Measurements from ENCODE around the gene KDM5C.
A peak's percentile ranks its signal among the peaks of the same experiment; 100 is the strongest.

The KDM5C gene

GRCh38 chrX:53224860-53225797 is at the start of gene KDM5C:
TSS of gene KDM5C (minus strand) at chrX:53225207. CDS start at chrX:53224889, 318 bp downstream.
- peak; percentile 82 for DNase-seq

GRCh38 chrX:53272808-53273337 is 47.9 kb upstream of the KDM5C start:
- DNase-seq, result no peak

DNA sequence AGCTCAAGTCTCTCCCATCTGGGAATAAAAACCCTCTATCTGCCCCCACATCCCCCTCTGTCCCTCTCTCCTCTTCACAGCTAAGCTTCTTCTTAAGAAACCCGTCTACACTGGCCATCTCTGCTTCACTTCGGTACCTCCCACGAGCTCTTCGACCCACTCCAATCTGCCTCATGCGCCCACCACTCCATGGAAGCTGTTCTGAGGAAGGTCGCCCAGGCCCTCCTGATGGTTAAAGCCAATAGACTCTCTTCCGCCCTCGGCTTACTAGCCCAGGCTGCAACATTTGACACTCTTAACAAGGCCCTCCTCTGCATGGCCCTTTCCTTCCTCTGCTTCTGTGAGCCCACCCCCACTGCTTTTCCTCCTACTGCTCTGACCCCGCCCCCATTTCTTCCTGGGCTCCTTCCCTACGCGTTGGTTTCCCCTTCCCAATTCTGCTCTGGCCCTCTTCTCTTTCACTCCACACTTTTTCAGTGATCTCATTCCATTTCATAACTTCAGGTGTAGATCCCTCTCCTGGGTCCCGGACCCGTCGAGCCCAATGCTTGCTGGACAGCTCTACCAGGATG is 44.6 kb upstream of the KDM5C start:
- no peak for DNase-seq

DNA sequence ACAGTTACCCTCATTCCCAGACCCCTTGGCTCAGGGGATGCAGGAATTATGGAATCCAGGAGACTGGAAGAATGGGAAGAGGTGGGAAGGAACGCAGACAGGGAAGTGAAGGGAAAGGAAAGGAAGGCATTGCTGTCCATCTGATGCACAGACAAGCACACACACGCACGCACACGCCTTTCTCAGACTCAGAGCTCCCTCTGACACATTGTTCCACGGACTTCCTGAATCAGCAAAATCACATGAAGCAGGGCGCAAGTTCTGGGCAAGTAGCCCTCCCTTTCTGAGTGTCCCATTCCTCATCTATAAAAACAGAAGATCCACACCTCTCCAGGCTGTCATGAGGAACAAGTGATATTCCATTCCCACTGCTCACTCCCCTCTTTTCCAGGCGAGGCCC is 43.2 kb upstream of the KDM5C start:
- DNase-seq, result no peak

- no peak for DNase-seq
These were observed 41.9 kb upstream of the KDM5C start for GRCh38 chrX:53266914-53267313.

DNA sequence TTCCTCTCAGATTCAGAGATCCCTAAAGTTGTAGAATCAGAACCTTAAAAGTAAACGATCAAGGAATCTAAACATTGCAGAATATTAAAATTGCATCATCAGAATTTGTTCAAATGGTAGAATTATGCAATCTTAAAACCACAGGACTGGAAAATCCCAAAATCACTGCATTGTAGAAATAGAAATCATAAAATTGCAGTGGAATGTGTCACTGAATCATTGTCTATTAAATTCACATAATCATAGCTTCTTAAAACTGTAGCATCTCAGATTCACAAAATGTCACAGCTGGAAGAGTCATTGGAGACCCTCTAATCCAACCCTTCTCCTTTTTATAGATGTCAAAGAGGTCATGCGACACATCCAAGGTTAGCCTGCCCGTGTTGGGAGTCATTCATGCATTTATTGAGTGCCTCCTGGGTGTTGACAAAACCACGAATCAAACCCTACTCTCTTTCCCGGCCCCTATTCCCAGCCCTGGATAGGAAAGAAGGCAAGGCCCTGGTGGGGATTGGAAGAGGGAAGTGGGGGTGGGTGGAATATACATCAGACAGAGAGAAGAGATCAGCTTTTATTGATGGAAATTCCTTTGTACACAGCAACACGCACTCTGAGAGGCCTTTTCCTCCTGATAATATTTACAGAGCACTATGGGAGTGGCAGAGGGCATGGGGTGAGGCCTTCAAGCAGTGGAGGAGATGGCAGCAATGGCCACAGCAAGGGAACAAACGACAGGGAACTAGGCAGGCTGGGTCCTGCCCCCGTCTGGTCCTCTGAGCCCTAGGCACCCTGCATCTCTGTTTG is 41.0 kb upstream of the KDM5C start:
- DNase-seq, result no peak

- DNase-seq, result peak; percentile 23
These were observed 38.6 kb upstream of the KDM5C start for GRCh38 chrX:53263597-53264094.

DNA sequence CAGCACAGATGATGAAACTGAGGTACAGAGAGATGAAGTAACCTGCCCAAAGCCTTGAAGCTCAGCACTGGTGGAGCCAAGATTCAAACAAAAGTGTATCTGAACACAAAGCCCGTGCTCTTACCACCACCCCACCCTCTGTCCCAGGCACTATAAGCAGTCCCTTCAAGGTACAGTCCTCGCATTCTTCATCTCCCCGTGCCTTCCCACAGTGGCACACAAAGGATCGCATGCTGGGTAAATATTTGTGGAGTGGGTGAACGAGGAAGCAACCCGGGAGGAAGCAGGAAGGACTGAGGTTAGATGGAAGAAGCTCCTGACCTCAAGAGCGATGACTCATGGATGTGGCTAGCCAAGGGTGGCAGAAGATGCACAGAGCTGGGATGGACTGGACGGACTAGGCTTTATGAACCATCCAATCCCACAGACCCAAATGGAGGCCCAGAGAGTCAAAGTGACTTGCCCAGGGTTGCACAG is 37.9 kb upstream of the KDM5C start:
- DNase-seq, result no peak

DNA sequence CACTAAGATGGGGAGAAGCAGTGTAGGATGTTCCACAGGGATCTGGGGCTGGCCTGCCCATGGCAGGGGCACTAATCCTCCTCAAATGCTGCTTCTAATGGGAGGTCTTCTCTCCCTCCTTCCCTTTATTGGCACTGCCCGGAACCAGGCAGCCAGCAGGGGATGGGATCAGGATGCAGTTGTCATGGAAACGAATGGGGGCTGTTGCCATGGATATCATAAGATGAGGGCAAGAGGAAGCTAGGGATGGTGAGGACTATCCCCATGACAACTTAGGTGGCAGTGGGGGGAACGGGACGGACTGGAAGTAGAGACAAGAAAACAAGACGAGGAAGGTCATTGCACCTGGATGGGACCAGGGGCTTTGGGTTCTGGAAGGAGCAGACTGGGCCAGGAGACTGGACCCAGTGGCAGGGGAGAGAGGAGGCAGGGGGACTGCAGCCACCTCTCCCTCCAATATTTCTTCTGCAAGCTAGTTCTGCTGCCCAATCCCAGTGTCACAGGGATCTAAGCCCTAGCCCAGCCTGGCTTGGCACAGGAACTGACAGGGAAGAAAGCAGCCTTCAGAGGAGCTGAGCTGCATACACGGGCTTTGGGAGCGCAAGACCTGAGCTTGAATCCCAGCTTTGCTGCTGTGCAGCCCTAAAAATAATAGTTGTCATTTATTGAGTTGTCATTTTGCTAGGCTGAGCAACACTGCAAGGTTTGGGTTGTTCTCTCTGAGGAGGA is 37.3 kb upstream of the KDM5C start:
- DNase-seq, result no peak

DNA sequence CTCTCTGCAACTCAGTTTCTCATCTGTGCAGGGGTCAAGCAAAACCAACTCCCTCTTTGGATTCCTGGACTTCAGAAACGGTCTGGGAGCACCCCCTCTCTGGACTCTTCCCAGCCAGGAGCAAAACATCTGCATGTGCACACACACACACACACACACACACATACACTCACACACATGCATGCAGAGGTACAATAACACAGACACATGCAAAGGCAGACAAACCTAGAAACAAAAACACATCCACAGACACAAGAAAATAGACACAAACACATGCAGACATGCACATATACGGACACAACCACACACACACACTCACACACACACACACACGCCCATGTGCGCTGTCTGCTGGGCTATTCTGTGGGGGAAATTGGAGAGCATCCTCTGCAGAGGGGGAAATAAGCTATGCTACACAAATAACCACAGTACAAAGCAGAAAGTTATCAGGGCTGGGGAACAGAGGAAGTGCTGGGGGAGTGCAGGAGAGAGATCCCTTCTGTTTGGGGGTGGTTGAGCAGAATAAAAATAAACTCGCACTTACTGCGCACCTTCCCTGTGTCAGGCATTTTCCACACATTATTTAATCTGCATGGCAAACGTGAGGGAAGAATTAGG is 36.5 kb upstream of the KDM5C start:
- no peak for DNase-seq

DNA sequence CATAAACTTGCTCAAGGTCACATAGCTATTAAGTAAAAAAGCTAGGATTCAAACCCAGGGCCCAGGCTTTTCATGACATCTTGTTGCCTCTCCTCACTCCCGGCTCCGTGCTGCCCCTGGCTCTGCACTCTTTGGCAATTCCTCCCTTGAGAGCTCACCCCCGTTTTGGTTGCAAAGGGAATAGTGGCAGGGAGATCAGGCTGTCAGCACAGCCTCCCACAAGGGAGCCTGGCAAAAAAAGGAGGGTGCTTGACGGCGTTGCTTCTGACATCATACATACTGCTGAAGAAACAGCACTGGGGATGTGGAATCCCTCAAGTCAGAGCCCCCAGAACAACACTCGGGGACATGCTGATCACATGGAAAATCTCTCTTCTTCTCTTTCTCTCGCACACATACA is 35.8 kb upstream of the KDM5C start:
- no peak for DNase-seq

DNA sequence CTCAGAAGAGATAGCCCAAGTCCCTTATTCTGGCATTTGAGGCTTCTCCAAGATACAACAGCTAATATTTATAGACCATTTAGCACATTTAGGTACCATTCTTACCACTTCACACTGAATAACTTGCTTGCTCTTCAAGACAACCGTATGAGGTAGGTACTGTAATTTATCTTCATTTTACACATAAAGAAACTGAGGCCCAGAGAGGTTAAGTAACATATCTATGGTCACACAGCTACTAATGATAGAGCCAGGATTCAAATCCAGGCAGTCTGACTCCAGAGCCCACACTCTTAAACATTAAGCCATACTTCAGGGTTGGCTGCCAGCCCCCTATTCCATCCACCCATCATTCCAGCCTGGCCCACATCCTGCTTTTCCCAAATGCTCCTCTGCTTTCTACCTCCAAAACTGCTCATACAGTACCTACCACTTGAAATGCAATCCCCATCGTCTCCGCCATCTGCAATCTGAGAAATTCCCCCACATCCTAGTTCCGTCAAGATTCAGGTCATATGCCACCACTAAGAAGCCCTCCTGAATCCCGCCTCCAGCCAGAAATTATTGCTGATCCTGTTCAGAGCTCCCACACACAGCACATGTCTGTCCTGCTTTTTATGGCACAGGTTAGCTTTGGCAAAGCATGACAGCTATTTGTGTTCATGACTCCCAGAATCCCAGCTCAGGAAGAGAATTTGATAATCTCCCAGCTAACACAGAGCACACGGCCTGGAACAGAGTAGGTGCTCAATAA is 32.8 kb upstream of the KDM5C start:
- DNase-seq, result no peak

DNA sequence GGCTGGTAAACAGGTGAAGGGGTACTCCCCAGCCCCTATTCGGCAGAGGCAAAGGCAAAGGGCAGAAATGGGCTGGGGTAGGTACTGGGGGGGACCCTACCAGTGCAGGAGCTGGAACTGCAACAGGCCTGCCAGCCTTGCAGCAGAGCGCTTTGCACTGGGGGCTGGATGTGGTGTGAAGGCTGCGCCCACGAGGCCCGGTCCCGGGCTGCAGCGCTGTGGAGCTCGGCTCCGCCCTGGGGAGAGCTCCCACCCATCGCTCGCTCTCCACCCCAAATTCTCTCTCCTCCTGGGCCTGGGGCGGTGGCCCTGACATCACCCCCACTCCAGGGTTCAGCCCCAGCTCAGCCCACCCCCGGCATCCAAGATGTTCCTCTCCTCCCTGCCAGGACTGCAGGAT is 32.2 kb upstream of the KDM5C start:
- no peak for DNase-seq

- no peak for DNase-seq
These were observed 31.5 kb upstream of the KDM5C start for GRCh38 chrX:53256446-53257041.

DNA sequence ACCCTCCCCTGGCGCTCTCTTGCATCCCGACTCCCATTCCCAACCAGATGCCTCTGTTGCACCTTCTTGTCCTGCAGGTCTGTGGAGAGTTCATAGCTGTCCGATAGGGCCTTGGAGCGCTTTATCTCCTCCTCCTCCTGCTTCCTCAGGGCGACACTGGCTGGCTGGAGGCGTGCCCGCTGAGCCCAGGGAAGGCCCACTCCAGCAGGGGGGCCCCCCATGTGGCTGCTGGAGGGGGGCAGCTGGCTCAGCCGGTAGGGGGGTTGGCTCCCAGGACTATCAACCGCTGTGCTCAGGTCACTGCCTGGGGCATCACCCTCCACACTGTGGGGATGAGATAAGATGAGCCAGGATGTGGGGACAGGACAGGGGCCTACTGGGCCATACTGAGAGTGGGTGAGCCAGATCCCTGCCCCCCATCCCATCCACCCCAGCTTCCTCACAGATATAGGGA is 30.8 kb upstream of the KDM5C start:
- no peak for DNase-seq

- DNase-seq, result no peak
These were observed 29.8 kb upstream of the KDM5C start for GRCh38 chrX:53254570-53255461.

- no peak for DNase-seq
These were observed 28.4 kb upstream of the KDM5C start for GRCh38 chrX:53253293-53254020.

- no peak for DNase-seq
These were observed 26.3 kb upstream of the KDM5C start for GRCh38 chrX:53251307-53251706.

DNA sequence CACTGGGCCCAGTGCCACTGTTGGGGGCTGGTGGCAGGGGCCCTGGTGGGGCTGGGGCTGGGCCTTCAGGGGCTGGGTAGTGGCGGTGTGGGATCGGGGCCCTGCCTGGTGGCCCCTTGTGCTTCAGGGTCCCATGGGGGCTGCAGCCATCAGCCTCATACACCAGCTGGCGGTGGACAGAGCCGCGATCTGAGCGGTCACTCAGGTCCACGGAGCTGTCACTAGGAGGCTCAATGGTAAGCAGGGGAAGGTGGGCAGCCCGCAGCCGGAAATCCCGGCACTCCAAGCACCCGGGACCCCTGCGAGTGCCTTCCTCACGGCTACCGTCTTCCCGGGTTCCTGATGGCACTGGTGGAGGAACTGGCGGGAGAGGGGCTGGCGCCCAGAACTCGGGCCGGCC is 25.5 kb upstream of the KDM5C start:
- no peak for DNase-seq

Measured in stimulated activated CD4-positive, alpha-beta T cell treated with anti-CD3 and anti-CD28 coated beads, Interleukin-4, amount 100 ng/mL, for 1 hour (primary cell).